SIG-M5 treated with dmso at 0.1 percent for 504 hours (cell line): Measurements from ENCODE around the gene CCT4.
"Not testable (repeated sequence)": the region's sequence is repeated elsewhere in the genome, so short reads cannot be mapped to it uniquely, and the experiment has no call there.

Experiments used
- DNase-seq: peaks from one replicate; lab custom pipeline; 2025; ENCODE audit not compliant: unreplicated experiment; lab: John Stamatoyannopoulos, UW

Gene CCT4

DNA sequence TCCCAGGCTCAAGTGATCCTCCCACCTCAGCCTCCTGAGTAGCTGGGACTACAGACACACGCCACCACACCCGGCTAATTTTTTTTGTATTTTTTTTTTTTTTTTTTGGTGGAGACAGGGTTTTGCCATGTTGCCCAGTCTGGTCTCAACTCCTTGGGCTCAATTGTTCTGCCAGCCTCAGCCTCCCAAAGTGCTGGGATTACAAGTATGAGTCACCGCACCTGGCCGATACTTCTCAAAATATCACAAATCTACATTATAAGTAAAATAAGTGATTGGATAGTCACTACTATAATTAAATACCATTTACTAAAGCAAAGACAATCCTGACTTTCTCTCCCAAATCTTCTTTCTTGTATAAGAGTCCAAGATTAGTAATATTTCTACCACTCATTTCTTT lies 9.1 kb downstream of the CCT4 start:
- not testable (repeated sequence) for DNase-seq

DNA sequence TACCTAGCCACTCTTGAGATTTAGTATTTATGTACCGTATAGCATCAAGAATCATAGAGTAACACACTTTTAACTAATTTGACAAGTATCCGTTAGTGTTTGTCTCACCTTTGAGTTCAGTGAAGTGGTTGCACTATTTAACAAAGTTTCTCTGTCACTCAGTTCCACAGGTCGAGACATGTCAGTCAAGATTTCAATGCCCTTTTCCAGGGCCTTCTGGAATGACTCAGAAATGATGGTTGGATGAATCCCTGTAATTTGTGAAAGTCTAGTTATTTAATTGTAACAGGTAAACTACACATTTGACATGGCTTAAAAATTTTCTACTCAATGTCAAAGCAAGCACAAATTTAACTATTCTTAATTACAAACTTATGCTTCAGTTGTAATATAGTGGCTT lies 9.7 kb downstream of the CCT4 start:
- no peak for DNase-seq

DNA sequence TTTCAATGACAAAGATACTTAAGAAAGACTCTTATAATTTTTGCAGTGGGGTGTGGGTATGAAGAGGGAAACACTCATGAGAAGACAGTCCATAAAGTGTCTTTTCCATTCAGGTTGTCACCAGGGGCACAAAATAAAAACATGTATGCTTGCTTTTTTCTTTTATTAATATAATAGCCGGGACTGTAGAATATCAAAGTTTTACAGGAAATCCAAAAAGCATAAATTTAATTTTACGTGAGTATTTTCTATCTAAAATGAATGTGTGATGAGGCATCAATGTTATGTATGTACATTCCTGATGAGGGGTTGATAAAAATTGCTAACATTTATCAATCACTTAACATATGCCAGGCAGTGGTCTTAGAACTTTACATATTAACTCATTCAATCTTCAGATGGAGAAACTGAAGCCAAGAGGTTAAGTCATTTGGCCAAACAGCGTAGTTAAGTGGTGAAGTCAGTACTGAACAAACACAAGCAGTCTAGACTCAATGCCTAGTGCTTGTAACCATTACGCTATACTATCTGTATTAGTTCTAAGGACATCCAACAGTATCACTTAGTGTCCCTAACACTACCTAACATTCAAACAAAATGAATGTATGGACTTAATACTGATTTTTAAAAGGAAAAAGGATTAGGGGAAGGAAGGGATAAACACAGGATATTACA lies 10.7 kb downstream of the CCT4 start:
- DNase-seq: no peak

DNA sequence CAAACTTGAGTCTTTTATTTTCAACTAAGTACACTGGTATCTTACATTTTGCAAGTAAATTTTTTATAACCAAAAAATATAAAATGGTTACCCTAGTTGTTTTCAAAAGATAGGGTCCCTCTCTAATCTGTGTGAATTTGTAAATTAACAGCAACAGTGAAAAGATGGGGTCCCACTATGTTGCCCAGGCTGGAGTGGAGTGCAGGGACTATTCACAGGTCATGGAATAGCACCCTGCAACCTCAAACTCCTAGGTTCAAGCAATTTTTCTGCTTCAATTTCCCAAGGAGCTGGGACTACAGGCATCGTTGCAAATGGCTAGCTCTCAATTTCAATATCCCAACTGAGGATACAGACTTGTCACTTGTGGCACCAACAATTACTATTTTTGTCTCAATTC lies 12.1 kb downstream of the CCT4 start:
- DNase-seq: no peak

DNA sequence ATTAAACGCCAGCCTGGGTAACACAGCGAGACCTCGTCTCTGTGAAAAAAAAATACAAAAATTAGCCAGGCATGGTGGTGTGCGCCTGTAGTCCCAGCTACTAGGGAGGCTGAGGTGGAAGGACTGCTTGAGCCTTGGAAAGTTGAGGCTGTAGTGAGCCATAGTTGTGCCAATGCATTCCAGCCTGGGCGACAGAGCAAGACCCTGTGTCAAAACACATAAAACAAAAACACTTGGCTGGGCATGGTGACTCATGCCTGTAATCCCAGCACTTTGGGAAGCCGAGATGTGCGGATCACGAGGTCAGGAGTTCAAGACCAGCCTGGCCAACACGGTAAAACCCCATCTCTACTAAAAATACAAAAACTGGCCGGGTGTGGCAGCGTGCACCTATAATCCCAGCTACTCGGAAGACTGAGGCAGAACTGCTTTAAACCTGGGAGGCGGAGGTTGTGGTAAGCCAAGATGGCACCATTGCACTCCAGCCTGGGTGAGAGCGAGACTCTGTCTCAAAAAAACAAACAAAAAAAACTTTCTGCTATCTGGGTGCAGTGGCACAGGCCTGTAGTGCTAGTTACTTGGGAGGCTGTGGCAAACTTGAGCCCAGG lies 21.9 kb downstream of the CCT4 start:
- not testable (repeated sequence) for DNase-seq

DNA sequence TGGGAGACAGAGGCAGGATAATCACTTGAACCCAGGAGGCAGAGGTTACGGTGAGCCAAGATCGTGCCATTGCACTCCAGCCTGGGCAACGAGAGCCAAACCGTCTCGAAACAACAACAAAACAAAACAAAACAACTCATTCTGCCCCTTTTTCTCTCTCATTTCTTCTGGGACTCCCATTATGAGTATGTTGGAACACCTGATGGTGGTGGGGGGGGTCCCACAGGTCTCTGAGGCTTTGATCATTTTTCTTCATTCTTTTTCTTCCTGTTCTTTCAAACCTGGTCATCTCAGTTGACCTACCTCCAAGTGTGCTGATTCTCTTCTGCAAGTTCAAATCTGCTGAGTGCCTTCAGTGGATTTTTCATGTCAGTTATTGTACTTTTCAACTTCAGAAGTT lies 26.4 kb downstream of the CCT4 start:
- DNase-seq: no peak

DNA sequence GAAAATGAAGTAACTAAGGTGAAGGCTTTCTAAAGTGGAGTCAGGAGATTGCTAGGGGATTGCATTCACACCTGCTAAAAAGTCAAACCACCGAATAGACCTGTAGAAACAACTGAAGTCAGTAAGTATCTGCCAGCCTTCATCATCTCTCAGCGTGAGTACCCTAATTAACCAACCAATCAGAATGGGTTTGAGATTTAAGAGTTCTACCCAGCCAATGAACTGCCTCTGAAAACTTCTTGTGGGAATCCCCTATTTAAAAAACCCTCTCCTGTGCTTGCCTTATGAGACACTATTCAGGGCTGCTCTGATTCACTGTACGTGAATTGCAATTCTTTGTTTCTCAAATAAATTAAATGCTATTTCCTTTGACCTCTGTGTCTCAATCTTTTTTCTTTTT lies 31.2 kb downstream of the CCT4 start:
- no peak for DNase-seq

DNA sequence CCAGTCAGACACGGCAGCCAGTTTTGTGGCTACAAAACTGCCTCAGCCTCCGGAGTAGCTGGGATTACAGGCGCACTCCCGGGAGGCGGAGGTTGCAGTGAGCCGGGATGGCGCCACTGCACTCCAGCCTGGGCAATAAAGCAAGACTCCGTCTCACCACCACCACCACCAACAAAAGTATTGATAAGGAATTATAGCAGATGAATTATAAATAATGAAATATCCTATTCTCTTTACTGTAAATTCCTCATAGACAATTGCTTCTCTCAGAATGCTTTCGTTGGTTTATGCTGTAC lies 33.2 kb downstream of the CCT4 start:
- no peak for DNase-seq

DNA sequence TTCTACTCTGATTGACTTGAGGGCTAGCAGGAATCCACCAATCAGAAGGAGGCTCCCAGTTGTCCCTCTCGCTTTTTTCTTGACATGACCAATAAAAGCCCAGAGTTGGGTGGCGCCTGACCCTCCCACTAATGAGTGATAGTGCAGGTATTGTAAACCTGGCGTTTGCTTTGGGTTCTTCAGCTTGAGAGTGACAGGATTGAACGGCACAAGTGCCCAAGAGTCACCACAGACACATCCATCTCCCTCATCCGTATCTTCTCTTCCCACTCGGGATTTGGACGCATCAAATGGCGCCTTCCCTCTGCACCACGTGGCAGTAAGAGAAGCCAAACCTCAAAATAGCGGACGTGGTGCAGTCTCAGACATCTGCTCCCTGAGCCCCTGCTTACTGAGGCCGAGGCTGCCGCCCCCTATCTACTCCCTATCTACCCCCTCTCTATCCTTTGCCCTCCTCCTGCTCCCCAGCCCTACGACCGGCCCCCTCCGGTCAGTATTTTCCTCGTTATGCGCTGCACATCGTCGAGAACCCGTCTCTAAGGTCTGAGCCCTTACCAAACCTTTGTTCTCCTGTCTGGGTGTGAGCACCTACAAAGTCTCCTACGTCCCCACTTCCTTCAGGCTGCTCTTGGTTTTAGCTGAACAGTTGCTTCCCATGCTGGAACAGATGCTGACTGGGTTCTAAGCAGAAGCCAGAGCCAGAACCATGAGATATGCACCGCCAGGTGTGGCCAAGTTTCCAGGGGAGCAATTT lies 33.7 kb downstream of the CCT4 start:
- DNase-seq: peak; percentile 97

DNA sequence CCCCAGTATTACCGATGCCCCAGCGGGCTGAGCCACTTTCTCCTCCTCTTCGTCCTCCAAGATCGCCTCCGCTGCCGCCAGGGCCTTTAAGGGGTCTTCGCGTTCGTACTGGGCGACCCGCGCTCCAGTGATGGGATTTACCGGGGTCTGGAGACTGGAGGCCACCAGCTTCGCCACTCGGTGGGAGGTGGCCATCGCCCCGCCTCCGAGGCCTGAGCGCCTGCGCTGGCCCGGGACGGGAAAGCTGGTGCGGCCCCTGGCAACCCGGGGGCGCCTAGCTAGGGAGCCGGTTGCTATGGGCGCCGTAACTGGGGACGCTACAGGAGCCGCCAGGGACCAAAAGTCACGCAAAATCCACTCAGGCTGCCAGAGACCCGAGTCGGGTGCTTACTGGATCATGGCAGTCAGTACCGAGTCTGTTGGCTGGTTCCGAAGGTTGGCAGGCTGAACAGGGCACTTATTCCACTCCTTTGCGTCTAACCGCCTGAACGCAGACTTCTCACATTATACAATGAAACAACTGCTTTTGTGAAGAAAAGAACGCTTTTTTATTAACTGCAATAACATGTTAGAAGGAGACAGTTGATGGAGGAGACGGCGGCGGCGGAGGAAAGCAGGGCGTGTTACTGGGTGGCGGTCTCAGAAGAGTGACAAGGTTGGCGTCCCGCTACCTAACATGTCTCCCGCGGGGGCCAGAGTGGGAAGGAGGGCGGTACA lies 34.5 kb downstream of the CCT4 start, which contains the start of gene FAM161A:
Gene FAM161A, minus strand, starts transcription at position 214 of the 717 bp plus-strand sequence. Its CDS starts 19 bp downstream, at position 195.
- peak; percentile 83 for DNase-seq

DNA sequence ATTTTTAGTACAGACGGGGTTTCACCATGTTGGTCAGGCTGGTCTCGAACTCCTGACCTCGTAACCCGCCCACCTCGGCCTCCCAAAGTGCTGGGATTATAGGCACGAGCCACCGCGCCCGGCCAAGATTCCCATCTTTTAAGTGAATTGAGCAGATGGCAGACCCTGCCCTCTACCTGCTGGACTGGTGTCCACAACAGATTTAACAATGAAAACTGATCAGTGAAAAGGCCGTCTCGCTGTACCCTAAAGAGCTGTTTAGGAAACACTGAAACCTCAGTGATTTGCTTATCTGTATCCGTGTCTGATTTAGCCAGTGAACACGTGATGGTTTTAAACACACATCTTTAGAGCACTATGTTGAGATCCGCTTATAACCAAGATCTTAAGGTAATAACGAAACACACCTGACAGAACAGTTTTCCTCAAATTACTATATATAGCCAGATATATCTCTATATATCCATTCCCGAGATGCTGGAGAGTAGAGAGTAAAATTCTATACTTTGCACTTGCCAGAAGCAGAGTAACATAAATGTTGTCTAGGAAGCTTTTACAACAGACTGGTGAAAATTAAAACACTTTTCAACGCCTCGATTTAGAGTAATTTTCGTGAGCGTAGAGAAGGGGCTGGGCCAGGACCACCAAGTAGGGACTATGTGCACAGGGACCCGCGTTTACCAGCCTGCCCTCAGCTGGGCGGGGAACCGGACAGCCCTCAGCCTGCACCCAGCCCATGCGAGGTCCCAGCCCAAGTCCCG lies 35.2 kb downstream of the CCT4 start:
- DNase-seq: peak; percentile 66

DNA sequence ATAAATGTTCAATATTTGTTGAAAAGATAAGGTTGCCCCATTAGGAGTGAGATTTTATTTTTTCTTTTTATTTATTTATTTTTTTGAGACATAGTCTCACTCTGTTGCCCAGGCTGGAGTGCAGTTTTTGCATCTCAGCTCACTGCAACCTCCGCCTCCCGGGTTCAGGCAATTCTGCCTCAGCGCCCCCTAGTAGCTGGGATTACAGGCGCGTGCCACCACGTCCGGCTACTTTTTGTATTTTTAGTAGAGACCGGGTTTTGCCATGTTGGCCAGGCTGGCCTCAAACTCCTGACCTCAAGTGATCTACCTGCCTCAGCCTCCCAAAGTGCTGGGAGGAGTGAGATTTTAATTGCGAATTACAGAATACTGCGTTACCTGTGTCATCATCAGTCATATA lies 37.2 kb downstream of the CCT4 start:
- DNase-seq: not testable (repeated sequence)

DNA sequence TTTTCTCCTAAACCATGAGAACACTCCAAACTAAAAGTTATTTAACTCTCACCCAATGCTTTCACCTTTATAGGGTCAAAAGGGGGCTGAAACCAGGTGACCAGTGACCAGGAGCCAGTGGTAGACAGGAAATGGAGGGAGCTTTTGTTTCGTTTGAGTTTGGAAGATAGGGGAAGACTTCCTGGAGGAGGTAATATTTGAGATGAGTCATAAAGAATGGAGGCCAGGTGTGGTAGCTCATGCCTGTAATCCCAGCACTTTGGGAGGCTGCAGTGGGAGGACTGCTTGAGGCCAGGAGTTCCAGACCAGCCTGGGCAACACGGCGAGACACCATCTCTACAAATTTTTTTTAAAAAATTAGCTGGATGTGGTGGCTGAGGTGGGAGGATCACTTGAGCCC lies 43.1 kb downstream of the CCT4 start:
- no peak for DNase-seq

DNA sequence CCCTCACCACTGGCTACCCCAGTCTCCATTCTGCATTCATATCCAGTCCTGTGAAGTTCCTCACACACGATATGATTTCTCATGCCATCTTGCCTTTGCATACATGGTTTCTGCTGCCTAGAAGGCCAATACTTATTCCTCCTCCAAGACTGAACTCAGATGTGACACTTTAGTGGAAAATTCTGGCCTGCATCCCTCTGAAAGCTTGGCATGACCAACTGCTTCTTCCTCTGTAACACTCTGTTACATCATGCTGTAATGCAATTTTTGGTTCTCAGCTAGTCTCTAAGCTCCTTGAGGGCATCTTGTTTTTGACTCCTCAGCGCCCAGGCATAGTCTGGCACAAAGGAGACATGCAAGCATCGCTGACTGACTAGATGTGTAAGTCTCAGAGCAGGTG lies 47.2 kb downstream of the CCT4 start:
- DNase-seq: no peak

DNA sequence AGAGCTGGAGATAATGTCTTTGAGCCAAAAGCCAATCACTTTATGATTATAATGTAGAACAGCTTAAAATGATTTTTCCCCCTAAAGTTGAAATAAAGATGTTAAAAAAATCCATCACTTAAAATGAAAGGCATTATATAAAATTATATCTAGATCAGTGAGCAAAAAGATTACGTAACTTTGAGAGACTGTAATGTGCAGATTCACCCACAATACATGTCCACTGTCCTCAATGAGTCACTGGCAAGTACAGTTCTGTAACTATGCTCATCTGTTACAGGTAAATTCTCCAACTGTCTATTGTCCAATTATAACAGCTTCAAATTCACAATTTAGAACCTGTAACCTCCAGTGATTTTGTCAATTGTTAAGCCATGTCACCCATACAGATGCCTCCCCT lies 53.6 kb downstream of the CCT4 start:
- no peak for DNase-seq

DNA sequence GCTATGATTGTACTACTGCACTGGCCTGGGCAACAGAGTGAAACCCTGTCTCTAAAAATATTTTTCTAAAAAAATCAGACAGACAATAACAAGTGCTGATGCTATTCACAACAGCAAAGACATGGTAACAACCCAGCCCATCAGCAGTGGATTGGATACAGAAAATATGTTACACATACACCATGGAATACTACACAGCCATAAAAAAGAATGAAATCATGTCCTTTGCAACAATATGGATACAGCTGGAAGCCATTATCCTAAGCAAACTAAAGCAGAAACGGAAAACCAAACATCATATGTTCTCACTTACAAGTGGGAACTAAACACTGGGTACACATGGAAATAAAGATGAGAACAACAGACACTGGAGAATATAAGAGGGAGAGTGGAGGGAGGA lies 54.5 kb downstream of the CCT4 start:
- DNase-seq: no peak

DNA sequence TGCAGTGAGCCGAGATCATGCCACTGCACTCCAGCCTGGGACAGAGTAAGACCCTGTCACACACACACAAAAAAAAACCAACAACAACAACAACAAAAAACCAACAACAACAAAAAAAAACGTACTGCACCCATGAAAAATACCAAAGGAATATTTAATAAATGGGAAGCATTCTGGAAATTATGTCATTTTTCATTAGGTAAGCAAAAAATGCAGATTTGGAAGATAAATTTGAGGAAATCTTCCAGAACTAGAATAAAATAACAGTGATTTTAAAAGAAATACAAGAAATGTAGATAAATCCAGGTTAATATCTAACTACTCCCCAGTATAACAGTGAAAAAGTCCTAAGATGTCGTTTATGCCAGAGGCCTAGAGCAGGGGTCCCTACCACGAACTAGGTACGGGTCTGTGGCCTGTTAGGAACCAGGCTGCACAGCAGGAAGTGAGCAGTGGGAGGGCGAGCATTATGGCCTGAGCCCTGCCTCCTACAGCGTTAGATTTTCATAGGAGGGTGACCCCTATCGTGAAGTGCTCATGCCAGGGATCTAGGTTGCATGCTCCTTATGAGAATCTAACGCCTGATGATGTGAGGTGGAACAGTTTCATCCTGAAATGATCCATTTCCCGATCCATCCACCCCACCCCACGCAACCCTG lies 56.1 kb downstream of the CCT4 start:
- DNase-seq: no peak

DNA sequence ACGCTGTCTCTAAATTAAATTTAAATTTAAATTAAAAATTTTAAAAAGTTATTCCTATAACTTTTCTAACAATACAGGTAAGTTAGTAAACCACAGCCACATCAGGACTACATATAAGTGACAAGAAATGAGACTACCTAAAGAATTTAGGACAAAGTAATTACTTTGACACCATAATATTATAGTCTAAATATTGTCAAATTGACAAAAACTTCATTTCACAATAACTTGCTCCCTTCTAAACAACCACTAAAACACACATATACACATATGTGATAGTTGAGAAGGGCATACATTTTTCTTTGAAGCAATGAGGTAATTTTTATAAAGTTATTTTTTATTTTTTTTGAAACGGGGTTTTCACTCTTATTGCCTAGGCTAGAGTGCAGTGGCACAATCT lies 66.2 kb downstream of the CCT4 start:
- no peak for DNase-seq
